GM10266 (cell line): ENCODE results near the gene PRDX2.

ENCODE experiments used
- DNase-seq: peaks from one replicate; pipeline ENCODE4 v3.0.0; 2012; ENCODE audit errors: extremely low spot score
- CTCF ChIP-seq: IDR thresholded peaks from 2 replicates; pipeline ENCODE4 v1.5.1; 2012; ENCODE audit warnings: mild to moderate bottlenecking, low read depth; ENCODE audit not compliant: control insufficient read depth, insufficient read depth; ENCODE audit errors: missing control alignments

Gene PRDX2

GRCh38 chr19:12784871-12785430 is 16.6 kb downstream of the PRDX2 start:
- TF ChIP-seq CTCF = no peak

GRCh38 chr19:12784394-12784870 is 17.2 kb downstream of the PRDX2 start:
- DNase-seq = no peak
- no peak for TF ChIP-seq CTCF

More at GRCh38 chr19:12784871-12785430, 16.6 kb downstream of the PRDX2 start:
- DNase-seq = no peak

GRCh38 chr19:12783849-12784393 is 17.7 kb downstream of the PRDX2 start:
- no peak for DNase-seq
- TF ChIP-seq CTCF = no peak

DNA sequence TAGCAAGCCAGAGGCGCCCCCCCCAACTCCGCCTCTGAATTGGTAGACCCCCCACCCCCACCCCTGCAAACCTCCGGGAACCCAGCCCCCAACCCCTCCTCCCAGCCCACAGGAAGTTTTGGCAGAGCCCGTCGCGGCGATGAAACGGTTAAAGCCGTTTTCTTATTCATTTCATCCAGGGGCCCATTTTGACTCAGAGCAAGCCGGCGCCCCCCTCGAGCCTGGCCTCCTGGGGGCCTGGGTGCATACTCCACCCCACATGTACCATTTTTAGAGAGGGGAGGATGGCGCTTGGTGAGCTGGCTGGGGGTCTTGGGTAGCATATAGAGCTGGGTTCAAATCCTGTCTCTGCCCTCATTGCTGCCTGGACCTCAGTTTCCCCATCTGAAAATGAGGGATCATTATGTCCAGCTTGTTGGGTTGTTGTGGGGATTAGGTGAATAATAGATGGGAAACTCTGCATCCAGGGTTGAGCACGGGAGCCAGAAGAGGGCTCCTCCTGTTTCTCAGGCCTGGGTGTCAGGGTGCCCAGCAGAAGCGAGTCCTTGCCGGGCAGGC is 18.2 kb downstream of the PRDX2 start:
- TF ChIP-seq CTCF = no peak
- DNase-seq = no peak

DNA sequence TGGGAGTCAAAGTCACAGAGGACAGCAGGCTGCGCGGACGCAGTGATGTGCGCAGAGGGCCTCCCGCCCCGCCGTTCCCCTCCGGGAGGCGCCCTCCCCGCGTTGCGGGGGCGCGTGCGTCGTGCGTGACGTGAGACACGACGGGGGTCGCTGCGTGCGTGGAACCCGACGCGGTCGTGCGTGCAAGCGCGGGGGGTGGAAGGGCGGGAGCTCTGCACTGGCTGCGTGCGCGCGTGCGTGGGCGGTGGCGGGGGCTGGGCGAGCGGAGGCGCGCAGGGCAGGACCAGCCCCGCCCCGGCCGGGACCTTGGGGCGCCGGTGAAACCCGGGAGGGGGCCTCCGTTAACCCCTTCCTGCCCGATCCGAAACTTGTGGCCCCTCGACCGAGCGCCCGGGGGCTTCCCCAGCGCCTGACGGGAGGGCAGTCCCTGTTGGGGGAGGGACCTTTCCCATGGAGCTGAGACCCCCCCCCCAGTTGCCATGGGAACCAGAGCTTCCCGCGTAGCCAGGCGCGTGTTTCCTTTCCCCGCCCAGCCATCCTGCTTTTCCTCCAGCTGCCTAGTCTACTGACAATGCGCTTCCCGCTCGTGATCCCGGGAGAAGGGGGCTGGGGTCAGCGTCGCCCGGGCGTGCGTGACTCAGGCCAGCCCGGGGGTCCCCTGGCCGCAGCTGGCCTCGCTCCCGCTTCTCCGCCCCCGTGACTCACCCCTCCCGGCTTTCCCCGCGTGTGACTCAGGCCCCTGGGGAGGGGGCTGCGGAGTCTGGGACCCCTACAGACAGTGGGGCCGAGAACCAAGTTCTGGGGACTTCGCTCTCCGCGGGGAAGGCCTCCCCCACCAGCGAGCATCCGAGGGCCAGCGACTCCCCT is 18.9 kb downstream of the PRDX2 start:
- peak; percentile 88 for DNase-seq
- peak; percentile 19 for TF ChIP-seq CTCF

DNA sequence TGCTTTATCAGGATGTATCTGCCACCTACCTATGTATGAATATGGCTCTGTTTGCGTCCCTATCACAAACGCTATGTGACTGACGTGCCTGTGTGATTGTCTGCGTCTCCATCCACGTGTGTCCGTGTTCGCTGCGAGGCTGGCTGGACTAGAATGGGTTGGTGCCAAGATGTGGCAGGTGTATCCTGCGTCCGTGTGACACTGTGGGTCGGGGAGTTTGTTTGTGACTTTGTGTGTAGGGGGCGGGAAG is 19.5 kb downstream of the PRDX2 start:
- no peak for TF ChIP-seq CTCF
- DNase-seq = no peak
